H9 (cell line): ENCODE measurements around the gene TFR2. TPM values are rescaled to one million over a fixed set of nuclear protein-coding genes. Genes with fewer than 3 reads are reported as not detected.

ENCODE experiments used
- DNase-seq: peaks from one replicate; pipeline ENCODE4 v3.0.0-alpha.2; 2017
- H2AFZ ChIP-seq: one replicate; pipeline ENCODE4 v1.6.1; 2013; ENCODE audit warnings: mild to moderate bottlenecking, low read length, control low read depth, moderate library complexity
- H2AK5ac ChIP-seq: 2 replicates; pipeline ENCODE4 v1.6.1; 2013; ENCODE audit warnings: low read length, control low read depth, mixed read lengths; ENCODE audit not compliant: insufficient read length
- H2BK120ac ChIP-seq: one replicate; pipeline ENCODE4 v1.6.1; 2013; ENCODE audit warnings: low read depth, mild to moderate bottlenecking, low read length, control low read depth, inconsistent platforms; ENCODE audit not compliant: poor library complexity, severe bottlenecking
- H2BK12ac ChIP-seq: 2 replicates; pipeline ENCODE4 v1.6.1; 2013; ENCODE audit warnings: low read length, control low read depth, mixed read lengths, low read depth; ENCODE audit not compliant: insufficient read length
- H2BK15ac ChIP-seq: 2 replicates; pipeline ENCODE4 v1.6.1; 2013; ENCODE audit warnings: low read depth, low read length, control low read depth
- H2BK20ac ChIP-seq: one replicate; pipeline ENCODE4 v1.6.1; 2013; ENCODE audit warnings: low read depth, mild to moderate bottlenecking, low read length, control low read depth, inconsistent platforms; ENCODE audit not compliant: poor library complexity, severe bottlenecking
- H2BK5ac ChIP-seq: 2 replicates; pipeline ENCODE4 v1.6.1; 2013; ENCODE audit warnings: low read length, control low read depth, mixed read lengths; ENCODE audit not compliant: insufficient read length
- H3K14ac ChIP-seq: 2 replicates; pipeline ENCODE4 v1.6.1; 2013; ENCODE audit warnings: low read length, control low read depth; ENCODE audit not compliant: insufficient read depth
- H3K18ac ChIP-seq: 2 replicates; pipeline ENCODE4 v1.6.1; 2013; ENCODE audit warnings: low read depth, mild to moderate bottlenecking, mixed read lengths, low read length, control low read depth; ENCODE audit not compliant: insufficient read length
- H3K23ac ChIP-seq: 2 replicates; pipeline ENCODE4 v1.6.1; 2013; ENCODE audit warnings: low read length, control low read depth, mixed read lengths, low read depth; ENCODE audit not compliant: insufficient read length
- H3K23me2 ChIP-seq: 2 replicates; pipeline ENCODE4 v1.6.1; 2013; ENCODE audit warnings: low read depth, mild to moderate bottlenecking, mixed read lengths, low read length, control low read depth; ENCODE audit not compliant: insufficient read length, poor library complexity, severe bottlenecking
- H3K27ac ChIP-seq: 2 replicates; pipeline ENCODE4 v1.5.1; 2013; ENCODE audit warnings: low read length, control low read depth, mixed read lengths, low read depth; ENCODE audit not compliant: insufficient read length
- H3K27me3 ChIP-seq: 2 replicates; pipeline ENCODE4 v1.6.1; 2013; ENCODE audit warnings: low read length, control low read depth, inconsistent platforms; ENCODE audit not compliant: insufficient read depth
- H3K4ac ChIP-seq: 2 replicates; pipeline ENCODE4 v1.6.1; 2013; ENCODE audit warnings: low read depth, mild to moderate bottlenecking, control low read depth, inconsistent platforms, low read length, moderate library complexity
- H3K4me1 ChIP-seq: 2 replicates; pipeline ENCODE4 v1.6.1; 2013; ENCODE audit warnings: low read length, control low read depth, inconsistent platforms; ENCODE audit not compliant: insufficient read depth
- H3K4me2 ChIP-seq: 2 replicates; pipeline ENCODE4 v1.6.1; 2013; ENCODE audit warnings: low read length, control low read depth, mixed read lengths; ENCODE audit not compliant: insufficient read length, insufficient read depth
- H3K56ac ChIP-seq: 2 replicates; pipeline ENCODE4 v1.6.1; 2013; ENCODE audit warnings: low read depth, mild to moderate bottlenecking, mixed read lengths, low read length, control low read depth; ENCODE audit not compliant: insufficient read length
- H3K79me1 ChIP-seq: 2 replicates; pipeline ENCODE4 v1.6.1; 2013; ENCODE audit warnings: low read depth, mild to moderate bottlenecking, moderate library complexity, low read length, control low read depth, inconsistent platforms; ENCODE audit not compliant: insufficient read depth, poor library complexity, severe bottlenecking
- H3K79me2 ChIP-seq: 2 replicates; pipeline ENCODE4 v1.6.1; 2013; ENCODE audit warnings: low read length, control low read depth, inconsistent platforms; ENCODE audit not compliant: insufficient read depth
- H3K9ac ChIP-seq: 2 replicates; pipeline ENCODE4 v1.6.1; 2013; ENCODE audit warnings: low read length, control low read depth, mixed read lengths; ENCODE audit not compliant: insufficient read length; ENCODE audit errors: extremely low read depth
- H3K9me3 ChIP-seq: one replicate; pipeline ENCODE4 v1.6.1; 2013; ENCODE audit warnings: low read depth, low read length, inconsistent platforms; ENCODE audit not compliant: control insufficient read depth
- H3T11ph ChIP-seq: one replicate; pipeline ENCODE4 v1.6.1; 2013; ENCODE audit warnings: mild to moderate bottlenecking, low read length, control low read depth, inconsistent platforms
- H4K20me1 ChIP-seq: one replicate; pipeline ENCODE4 v1.6.1; 2013; ENCODE audit not compliant: control insufficient read depth, insufficient read length, insufficient read depth
- H4K5ac ChIP-seq: 2 replicates; pipeline ENCODE4 v1.6.1; 2013; ENCODE audit warnings: low read depth, mild to moderate bottlenecking, mixed read lengths, low read length, control low read depth; ENCODE audit not compliant: insufficient read length
- H4K8ac ChIP-seq: replicated peaks from 2 replicates; pipeline ENCODE4 v1.6.1; 2013; ENCODE audit warnings: low read length, control low read depth, mixed read lengths, low read depth; ENCODE audit not compliant: insufficient read length
- H4K91ac ChIP-seq: 2 replicates; pipeline ENCODE4 v1.6.1; 2013; ENCODE audit warnings: low read depth, mild to moderate bottlenecking, moderate library complexity, mixed read lengths, low read length, control low read depth; ENCODE audit not compliant: insufficient read length
- H3K27ac Mint-ChIP-seq, 3 experiments: 2 replicates in 2 of 3; 3 replicates in 1 of 3; pipeline ENCODE4 v1.8.0; 2020 to 2021; ENCODE audit warnings: mixed read lengths in 3 of 3, mild to moderate bottlenecking in 1 of 3, moderate library complexity in 1 of 3
- H3K27me3 Mint-ChIP-seq: 2 replicates; pipeline ENCODE4 v1.8.0; 2021; ENCODE audit warnings: low read depth, mild to moderate bottlenecking, moderate library complexity, mixed read lengths
- H3K36me3 Mint-ChIP-seq, 3 experiments: 2 replicates in 2 of 3; 3 replicates in 1 of 3; pipeline ENCODE4 v1.8.0; 2020 to 2021; ENCODE audit warnings: low read depth in 3 of 3, mixed read lengths in 3 of 3; ENCODE audit not compliant: insufficient read depth in 1 of 3
- H3K4me1 Mint-ChIP-seq, 2 experiments: 2 replicates each; pipeline ENCODE4 v1.8.0; 2020; ENCODE audit warnings: mixed read lengths in 2 of 2
- H3K4me3 Mint-ChIP-seq, 2 experiments: 2 replicates in 1 of 2; 3 replicates in 1 of 2; pipeline ENCODE4 v1.8.0; 2020 to 2021; ENCODE audit warnings: mild to moderate bottlenecking in 2 of 2, mixed read lengths in 2 of 2, moderate library complexity in 1 of 2
- H3K9me3 Mint-ChIP-seq, 2 experiments: 2 replicates in 1 of 2; 3 replicates in 1 of 2; pipeline ENCODE4 v1.8.0; 2020; ENCODE audit warnings: mild to moderate bottlenecking in 2 of 2, mixed read lengths in 2 of 2, moderate library complexity in 1 of 2
- WGBS: extraction: QIAGEN DNeasy Blood & Tissue Kit; methylation state at CpG from one replicate; pipeline ENCODE4 v1.1.7; 2013; ENCODE audit warnings: missing lambda C conversion rate, low lambda C conversion rate, mixed read lengths; ENCODE audit not compliant: insufficient read length; ENCODE audit errors: extremely low coverage; 5-methylcytosine and 5-hydroxymethylcytosine counted together
- long read RNA-seq: library from polyadenylated mRNA; unstranded; transcript quantifications from one replicate; pipeline ENCODE4 v2.0.0, GENCODE V29; 2020
- total RNA-seq: library from RNA; stranded (reverse); gene quantifications from 2 replicates; pipeline ENCODE4 v1.2.1, GENCODE V29; 2021
- TF ChIP-seq, protein P1 (sequence below): fragments of 200-600 bp; sonication (generic); conservative IDR thresholded peaks from 3 replicates; pipeline ENCODE4 v1.8.0; 2021; ENCODE audit warnings: antibody characterized with exemption, mild to moderate bottlenecking

The TFR2 gene
- 1.9 and 2.3 TPM in 2 replicates for total RNA-seq
- long read RNA-seq, transcript TFR2-212 (15 exons, 2,421 nt), result major isoform, 5 of 9 reads
- long read RNA-seq, partial matches to known transcripts, result 1 of 9 reads
- long read RNA-seq, other reads (novel, unspliced or antisense), result 3 of 9 reads

DNA sequence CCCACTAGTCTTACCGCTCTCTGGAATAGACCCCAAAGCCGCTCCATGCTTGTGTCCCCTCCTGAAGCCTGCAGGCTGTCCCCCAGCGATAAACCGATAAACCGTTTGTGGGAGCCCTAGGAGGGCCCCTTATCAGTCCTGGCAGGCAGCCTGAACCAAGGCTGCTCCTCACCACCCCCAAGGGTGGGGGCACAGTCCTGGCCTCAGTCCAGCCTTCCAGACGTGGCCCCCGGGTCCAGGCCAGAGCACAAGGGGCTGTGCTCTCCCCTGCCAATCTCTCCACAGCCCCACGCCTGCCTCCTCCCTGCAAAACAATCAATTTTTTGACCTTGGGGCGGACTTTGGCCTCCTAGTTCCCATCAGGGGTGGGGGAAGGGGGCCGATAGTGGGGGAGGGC lies at the start of gene TFR2:
TFR2 (minus strand) TSS at position 90 of the 397 bp plus-strand sequence; CDS start at position 47, 43 bp downstream.
- Histone ChIP-seq H3K18ac (no peak within 1 kb of the TSS), H3K56ac (no peak within 1 kb of the TSS), H3K4me1 (no peaks in the 10 kb centered on the region), H4K91ac (no peak within 1 kb of the TSS), H2BK15ac (no peak within 1 kb of the TSS), H3K27ac (no peak within 1 kb of the TSS), H3K14ac (no peak within 1 kb of the TSS; the same call in 1 of the 2 replicates), H4K5ac (no peak within 1 kb of the TSS), H3K27me3 (no peaks in the 10 kb centered on the region), H2AK5ac (no peak within 1 kb of the TSS), H3K79me1 (no peaks in the 10 kb centered on the region), H2AFZ (no peak within 1 kb of the TSS), H3K9ac (no peak within 1 kb of the TSS), H3K4me2 (no peak within 1 kb of the TSS), H3K23me2 (no peaks in the 10 kb centered on the region), H2BK20ac (no peak within 1 kb of the TSS), H3T11ph (no peak within 1 kb of the TSS), H3K23ac (no peak within 1 kb of the TSS), H4K20me1 (no peaks in the 10 kb centered on the region), H3K4ac (no peak within 1 kb of the TSS), H2BK12ac (no peak within 1 kb of the TSS), H3K9me3 (no peaks in the 10 kb centered on the region), H4K8ac (no peak within 1 kb of the TSS), H3K79me2 (no peaks in the 10 kb centered on the region), H2BK120ac (no peak within 1 kb of the TSS), H2BK5ac (no peak within 1 kb of the TSS)
- H3K4me1 Mint-ChIP-seq, result peaks cover 6 to 37% of the 10 kb centered on the region in 2 experiments
- no peaks in the 10 kb centered on the region for H3K36me3 Mint-ChIP-seq
- no CpG with 5 or more reads among the region's 10 CpGs for whole genome bisulfite sequencing
- H3K27ac Mint-ChIP-seq, result no peak within 1 kb of the TSS
- no peak for DNase-seq
- no peaks in the 10 kb centered on the region; a peak in 1 of 5 replicates for H3K9me3 Mint-ChIP-seq
- TF ChIP-seq, protein P1, sequence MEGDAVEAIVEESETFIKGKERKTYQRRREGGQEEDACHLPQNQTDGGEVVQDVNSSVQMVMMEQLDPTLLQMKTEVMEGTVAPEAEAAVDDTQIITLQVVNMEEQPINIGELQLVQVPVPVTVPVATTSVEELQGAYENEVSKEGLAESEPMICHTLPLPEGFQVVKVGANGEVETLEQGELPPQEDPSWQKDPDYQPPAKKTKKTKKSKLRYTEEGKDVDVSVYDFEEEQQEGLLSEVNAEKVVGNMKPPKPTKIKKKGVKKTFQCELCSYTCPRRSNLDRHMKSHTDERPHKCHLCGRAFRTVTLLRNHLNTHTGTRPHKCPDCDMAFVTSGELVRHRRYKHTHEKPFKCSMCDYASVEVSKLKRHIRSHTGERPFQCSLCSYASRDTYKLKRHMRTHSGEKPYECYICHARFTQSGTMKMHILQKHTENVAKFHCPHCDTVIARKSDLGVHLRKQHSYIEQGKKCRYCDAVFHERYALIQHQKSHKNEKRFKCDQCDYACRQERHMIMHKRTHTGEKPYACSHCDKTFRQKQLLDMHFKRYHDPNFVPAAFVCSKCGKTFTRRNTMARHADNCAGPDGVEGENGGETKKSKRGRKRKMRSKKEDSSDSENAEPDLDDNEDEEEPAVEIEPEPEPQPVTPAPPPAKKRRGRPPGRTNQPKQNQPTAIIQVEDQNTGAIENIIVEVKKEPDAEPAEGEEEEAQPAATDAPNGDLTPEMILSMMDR, result no peak
- H3K27me3 Mint-ChIP-seq, result peaks cover 15% of the 10 kb centered on the region
- H3K4me3 Mint-ChIP-seq, result no peak within 1 kb of the TSS; a peak in 1 of 5 replicates
